Motor neuron (in vitro differentiated cells): ENCODE measurements around the gene KCND3. TPM values are rescaled to one million over a fixed set of nuclear protein-coding genes. Genes with fewer than 3 reads are reported as not detected.

ENCODE experiments used
- ATAC-seq, 8 experiments: fragments of 200-7000 bp; cut with Tn5 transposase; replicated peaks in 6 of 8; 2 replicates each; pipeline ENCODE4 v1.8.0; 2021; ENCODE audit warnings: mild to moderate bottlenecking in 8 of 8, moderate library complexity in 8 of 8
- H3K27ac ChIP-seq, 2 donors: fragments of 250-450 bp; sonication (Bioruptor Pico); 2 replicates each; pipeline ENCODE4 v1.9.0; 2021; ENCODE audit warnings: antibody characterized with exemption in 2 of 2, mild to moderate bottlenecking in 2 of 2, moderate library complexity in 1 of 2
- H3K4me1 ChIP-seq, 2 donors: fragments of 250-450 bp; sonication (Bioruptor Pico); replicated peaks in 1 of 2; 2 replicates each; pipeline ENCODE4 v1.6.1; 2021; ENCODE audit warnings: antibody characterized with exemption in 2 of 2, mild to moderate bottlenecking in 2 of 2, moderate library complexity in 1 of 2
- H3K4me3 ChIP-seq, 5 donors: fragments of 250-450 bp; sonication (Bioruptor Pico); 2 replicates each; pipeline ENCODE4 v1.9.0; 2021; ENCODE audit warnings: antibody characterized with exemption in 5 of 5, mild to moderate bottlenecking in 5 of 5, moderate library complexity in 4 of 5
- WGBS, 10 experiments: fragments of 450-650 bp; shearing (Covaris generic); methylation state at CpG; one replicate each; pipeline ENCODE4 v1.0.0; 2022; 5-methylcytosine and 5-hydroxymethylcytosine counted together
- in situ Hi-C, 9 experiments: fragments of 400-800 bp; cut with MboI; loops; one replicate each; pipeline ENCODE4 v1.15.0; 2021; ENCODE audit warnings: low sequenced_read_pairs in 9 of 9, low pct_unique_long_range_greater_than_20kb in 2 of 9; ENCODE audit not compliant: unreplicated experiment in 9 of 9
- total RNA-seq, 8 experiments: library from RNA; unstranded; fragments of 300-600 nt; gene quantifications; 2 replicates each; pipeline versions ENCODE4 v1.2.3 to v1.2.4, GENCODE V29; 2022

KCND3 gene
- 10 to 100 TPM in 2 of 8 experiments, 1 to 10 TPM in 6; 1.3 to 31.5 (median 2.6) TPM for total RNA-seq

- 1% methylated on average over 25 of the region's 83 CpGs; no CpG with 5 or more reads in 9 of the 10 experiments for WGBS, 10 experiments
Observed at GRCh38 chr1:111989531-111990025, at the start of gene KCND3. TSS of gene KCND3 (minus strand) at chr1:111989668.

GRCh38 chr1:112034277-112034676 is 44.8 kb upstream of the KCND3 start:
- Histone ChIP-seq H3K4me1 (peaks cover 0 to 16% of the 10 kb centered on the region in 2 donors), H3K4me3 (no peak overlapping the region), H3K27ac (no peak overlapping the region)
- ATAC-seq = peak in 3 of 8 experiments; percentile 25 to 99 (median 99)
- 75 to 100% (median 94%) methylated on average over 1 of the region's 1 CpG; no CpG with 5 or more reads in 6 of the 10 experiments for WGBS, 10 experiments
- in situ Hi-C loops = no loop called here

More at GRCh38 chr1:111989531-111990025, at the start of gene KCND3:
- peaks cover 6 to 19% of the 10 kb centered on the region in 2 donors for H3K4me1 ChIP-seq
- in situ Hi-C loops = loop anchor here in 1 of 9 experiments (25.0 kb wide), 1 partner anchor 202 kb away; no protein-coding TSS in a partner anchor
- peak within 1 kb of the TSS in 1 of 2 donors; percentile 1 for H3K27ac ChIP-seq
- peak within 1 kb of the TSS; percentile 47 to 78 (median 62) for H3K4me3 ChIP-seq
- ATAC-seq = peak; percentile 11 to 71 (median 54)

GRCh38 chr1:112033439-112034120 is 44.1 kb upstream of the KCND3 start:
- in situ Hi-C loops = no loop called here
- no peak overlapping the region for H3K4me3 ChIP-seq
- ATAC-seq = peak in 1 of 8 experiments; percentile 69
- peaks cover 0 to 19% of the 10 kb centered on the region in 2 donors for H3K4me1 ChIP-seq
- WGBS, 10 experiments = 0 to 100% (median 70%) methylated on average over 1 to 3 of the region's 3 CpGs; no CpG with 5 or more reads in 2 of the 10 experiments
- H3K27ac ChIP-seq = no peak overlapping the region

GRCh38 chr1:112030157-112030556 is 40.7 kb upstream of the KCND3 start:
- in situ Hi-C loops = no loop called here

GRCh38 chr1:112027696-112028095 is 38.2 kb upstream of the KCND3 start:
- peak in 5 of 8 experiments; percentile 64 to 88 (median 86) for ATAC-seq
- Histone ChIP-seq H3K27ac (no peak overlapping the region), H3K4me1 (peaks cover 5 to 39% of the 10 kb centered on the region in 2 donors), H3K4me3 (no peak overlapping the region)
- WGBS, 10 experiments = 0% methylated on average over 1 of the region's 1 CpG; no CpG with 5 or more reads in 4 of the 10 experiments
- in situ Hi-C loops = no loop called here

More at GRCh38 chr1:112030157-112030556, 40.7 kb upstream of the KCND3 start:
- Histone ChIP-seq H3K4me1 (peaks cover 5 to 39% of the 10 kb centered on the region in 2 donors), H3K27ac (no peak overlapping the region), H3K4me3 (no peak overlapping the region)
- ATAC-seq = peak in 1 of 8 experiments; percentile 11
- 0 to 80% (median 74%) methylated on average over 1 to 5 of the region's 5 CpGs; no CpG with 5 or more reads in 3 of the 10 experiments for WGBS, 10 experiments

- H3K4me3 ChIP-seq = no peak overlapping the region
- H3K27ac ChIP-seq = no peak overlapping the region
- 0 to 86% (median 71%) methylated on average over 1 of the region's 1 CpG; no CpG with 5 or more reads in 5 of the 10 experiments for WGBS, 10 experiments
- in situ Hi-C loops = no loop called here
- ATAC-seq = no peak
- H3K4me1 ChIP-seq = peaks cover 5 to 31% of the 10 kb centered on the region in 2 donors
Observed at GRCh38 chr1:112026501-112026900, 37.0 kb upstream of the KCND3 start.

DNA sequence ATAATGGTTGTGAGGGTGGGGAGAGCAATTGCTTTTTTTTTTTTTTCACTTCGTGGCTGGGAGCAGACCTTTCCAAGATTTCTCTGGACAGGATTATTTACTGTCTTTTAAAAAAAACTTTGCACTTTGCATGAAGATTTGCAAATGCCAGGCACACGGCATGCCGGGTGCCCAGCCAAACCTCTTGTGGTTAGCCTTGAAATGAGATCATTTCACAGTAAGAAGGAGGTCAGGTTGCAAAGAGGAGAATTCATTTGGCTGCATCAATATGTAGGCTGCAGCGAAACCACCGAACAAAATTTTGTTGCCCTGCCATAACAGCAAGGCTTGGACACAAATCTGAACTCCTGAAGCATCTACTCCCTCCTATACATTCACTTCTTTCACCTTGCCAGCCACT is 36.5 kb upstream of the KCND3 start:
- in situ Hi-C loops = no loop called here
- WGBS, 10 experiments = 0 to 100% (median 76%) methylated on average over 1 to 5 of the region's 5 CpGs; no CpG with 5 or more reads in 1 of the 10 experiments
- H3K27ac ChIP-seq = no peak overlapping the region
- ATAC-seq = peak in 2 of 8 experiments; percentile 47 to 79
- H3K4me1 ChIP-seq = peaks cover 5 to 31% of the 10 kb centered on the region in 2 donors
- H3K4me3 ChIP-seq = no peak overlapping the region

GRCh38 chr1:112021263-112021662 is 31.8 kb upstream of the KCND3 start:
- ATAC-seq = no peak
- no peak overlapping the region for H3K4me3 ChIP-seq
- WGBS, 10 experiments = 6 to 100% (median 43%) methylated on average over 1 to 4 of the region's 4 CpGs
- H3K27ac ChIP-seq = no peak overlapping the region
- in situ Hi-C loops = no loop called here
- H3K4me1 ChIP-seq = no peaks in the 10 kb centered on the region

DNA sequence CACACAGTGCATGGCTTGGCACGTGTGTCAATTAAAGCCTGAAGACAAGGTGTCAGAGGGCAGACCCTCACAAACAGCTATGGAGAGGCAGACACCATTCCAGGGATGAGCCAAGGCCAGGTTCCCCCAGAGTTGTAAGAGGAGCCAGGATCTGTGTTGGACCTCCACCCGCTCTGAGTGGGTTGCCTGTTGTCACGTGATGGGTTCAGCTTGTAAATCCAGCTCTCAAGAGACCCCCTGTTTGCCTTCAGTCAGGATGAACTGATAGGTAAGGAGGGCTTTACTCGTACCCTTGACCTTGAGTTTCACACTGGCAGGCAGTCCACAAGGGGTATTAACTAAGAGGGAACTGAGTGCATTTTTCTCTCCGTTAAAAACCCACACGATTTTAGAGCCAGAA is 27.7 kb upstream of the KCND3 start:
- in situ Hi-C loops = no loop called here
- Histone ChIP-seq H3K4me3 (no peak overlapping the region), H3K27ac (no peak overlapping the region), H3K4me1 (no peaks in the 10 kb centered on the region)
- ATAC-seq = no peak
- WGBS, 10 experiments = 0 to 76% (median 44%) methylated on average over 1 to 6 of the region's 6 CpGs

- Histone ChIP-seq H3K27ac (no peak overlapping the region), H3K4me1 (no peaks in the 10 kb centered on the region), H3K4me3 (no peak overlapping the region)
- no peak for ATAC-seq
- in situ Hi-C loops = no loop called here
- 43 to 100% (median 73%) methylated on average over 1 of the region's 1 CpG; no CpG with 5 or more reads in 6 of the 10 experiments for WGBS, 10 experiments
Observed at GRCh38 chr1:112012823-112013222, 23.4 kb upstream of the KCND3 start.

GRCh38 chr1:112011202-112011601 is 21.7 kb upstream of the KCND3 start:
- no peak overlapping the region for H3K27ac ChIP-seq
- ATAC-seq = peak in 7 of 8 experiments; percentile 21 to 99 (median 65)

GRCh38 chr1:112007169-112007568 is 17.7 kb upstream of the KCND3 start:
- in situ Hi-C loops = no loop called here
- Histone ChIP-seq H3K4me1 (peaks cover 13 to 17% of the 10 kb centered on the region in 2 donors), H3K27ac (no peak overlapping the region), H3K4me3 (no peak overlapping the region)
- ATAC-seq = no peak
- 20 to 83% (median 37%) methylated on average over 1 to 2 of the region's 2 CpGs; no CpG with 5 or more reads in 4 of the 10 experiments for whole genome bisulfite sequencing, 10 experiments

More at GRCh38 chr1:112011202-112011601, 21.7 kb upstream of the KCND3 start:
- Histone ChIP-seq H3K4me1 (peaks cover 7 to 9% of the 10 kb centered on the region in 2 donors), H3K4me3 (no peak overlapping the region)
- in situ Hi-C loops = no loop called here
- WGBS, 10 experiments = 0 to 92% (median 63%) methylated on average over 1 to 3 of the region's 3 CpGs; no CpG with 5 or more reads in 2 of the 10 experiments

DNA sequence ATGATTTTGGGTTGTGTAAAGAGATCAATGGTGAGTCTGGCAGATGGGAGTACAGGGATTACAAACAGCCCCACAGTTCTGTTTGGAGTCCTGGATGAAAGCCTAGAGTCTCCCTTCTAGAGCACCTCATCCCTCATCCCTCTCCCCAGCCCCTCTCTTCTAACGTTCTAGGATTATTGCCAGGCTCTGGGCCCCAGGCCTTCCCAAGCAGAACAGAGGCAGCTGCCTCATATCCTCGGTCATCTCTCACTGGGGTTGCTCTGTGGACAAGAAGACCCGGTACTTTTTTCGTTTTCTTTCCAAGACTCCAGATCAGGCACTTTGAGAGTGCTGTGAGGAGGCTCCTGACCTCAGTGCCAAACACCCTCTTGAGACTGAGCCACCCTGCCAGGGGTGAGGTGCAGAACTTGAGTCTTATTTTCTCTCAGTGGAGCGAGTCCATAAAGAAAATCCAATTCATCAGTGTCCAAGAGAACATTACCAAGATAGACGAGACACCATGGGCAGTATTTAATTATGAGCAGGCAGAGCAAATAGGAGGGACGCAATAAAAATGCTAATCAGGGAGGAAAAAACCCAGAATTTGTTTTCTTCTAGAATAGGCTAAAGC is 17.1 kb upstream of the KCND3 start:
- in situ Hi-C loops = no loop called here
- peak in 1 of 8 experiments; percentile 25 for ATAC-seq
- Histone ChIP-seq H3K4me3 (no peak overlapping the region), H3K4me1 (peaks cover 17 to 18% of the 10 kb centered on the region in 2 donors), H3K27ac (no peak overlapping the region)
- 20 to 90% (median 44%) methylated on average over 2 to 7 of the region's 7 CpGs; no CpG with 5 or more reads in 1 of the 10 experiments for WGBS, 10 experiments
